SK-N-SH treated with all-trans-retinoic acid at 6 μM for 48 hours (cell line): ENCODE data around the gene TNFSF4.

Experiments used
- ATAC-seq: fragments of 200-7000 bp; cut with Tn5 transposase; 3 replicates; pipeline ENCODE4 v1.9.1; 2020; ENCODE audit warnings: mild to moderate bottlenecking, moderate library complexity
- ARNTL ChIP-seq: fragments of 450-650 bp; formaldehyde crosslinking; IDR thresholded peaks from 2 replicates; pipeline ENCODE4 v1.5.0; 2020; ENCODE audit warnings: low read depth, mild to moderate bottlenecking, moderate library complexity, borderline replicate concordance
- BACH2 ChIP-seq: fragments of 250-450 bp; sonication (Bioruptor Pico); IDR thresholded peaks from 2 replicates; pipeline ENCODE4 v1.9.0; 2021; ENCODE audit warnings: mild to moderate bottlenecking, borderline replicate concordance
- CREB5 ChIP-seq: fragments of 250-450 bp; sonication (Bioruptor Pico); IDR thresholded peaks from 2 replicates; pipeline ENCODE4 v1.5.1; 2020; ENCODE audit warnings: low read depth, mild to moderate bottlenecking, moderate library complexity
- CSRNP3 ChIP-seq: fragments of 250-450 bp; sonication (Bioruptor Pico); IDR thresholded peaks from 2 replicates; pipeline ENCODE4 v1.5.1; 2021; ENCODE audit warnings: mild to moderate bottlenecking, moderate library complexity
- ESRRG ChIP-seq: fragments of 250-450 bp; sonication (Bioruptor Pico); IDR thresholded peaks from 2 replicates; pipeline ENCODE4 v1.6.1; 2021; ENCODE audit warnings: mild to moderate bottlenecking
- GLIS3 ChIP-seq: fragments of 250-450 bp; sonication (Bioruptor Pico); IDR thresholded peaks from 2 replicates; pipeline ENCODE4 v1.5.0; 2020; ENCODE audit warnings: mild to moderate bottlenecking, moderate library complexity
- OSR1 ChIP-seq: fragments of 250-450 bp; sonication (Bioruptor Pico); IDR thresholded peaks from 2 replicates; pipeline ENCODE4 v1.8.0; 2022; ENCODE audit warnings: moderate library complexity, mild to moderate bottlenecking, inconsistent platforms
- PATZ1 ChIP-seq: fragments of 250-450 bp; sonication (Bioruptor Pico); IDR thresholded peaks from 2 replicates; pipeline ENCODE4 v1.8.0; 2020; ENCODE audit warnings: mild to moderate bottlenecking, moderate library complexity, borderline replicate concordance
- POU6F1 ChIP-seq: fragments of 250-450 bp; sonication (Bioruptor Pico); IDR thresholded peaks from 2 replicates; pipeline ENCODE4 v1.8.0; 2021; ENCODE audit warnings: low read depth, mild to moderate bottlenecking, moderate library complexity, borderline replicate concordance
- PPARA ChIP-seq: fragments of 250-450 bp; sonication (Bioruptor Pico); IDR thresholded peaks from 2 replicates; pipeline ENCODE4 v1.5.0; 2020; ENCODE audit warnings: mild to moderate bottlenecking, borderline replicate concordance
- RARB ChIP-seq: fragments of 250-450 bp; sonication (Bioruptor Pico); IDR thresholded peaks from 2 replicates; pipeline ENCODE4 v1.8.0; 2021; ENCODE audit warnings: mild to moderate bottlenecking, moderate library complexity
- SNAI2 ChIP-seq: fragments of 250-450 bp; sonication (Bioruptor Pico); IDR thresholded peaks from 2 replicates; pipeline ENCODE4 v1.5.0; 2020; ENCODE audit warnings: mild to moderate bottlenecking, moderate library complexity
- TCF4 ChIP-seq: fragments of 250-450 bp; sonication (Bioruptor Pico); IDR thresholded peaks from 2 replicates; pipeline ENCODE4 v1.8.0; 2021; ENCODE audit warnings: mild to moderate bottlenecking, moderate library complexity, borderline replicate concordance
- TOX ChIP-seq: fragments of 250-450 bp; sonication (Bioruptor Pico); IDR thresholded peaks from 2 replicates; pipeline ENCODE4 v1.8.0; 2021; ENCODE audit warnings: mild to moderate bottlenecking, moderate library complexity, borderline replicate concordance
- TSHZ2 ChIP-seq: fragments of 250-450 bp; sonication (Bioruptor Pico); IDR thresholded peaks from 2 replicates; pipeline ENCODE4 v1.5.0; 2020; ENCODE audit warnings: mild to moderate bottlenecking, moderate library complexity
- ZC3H10 ChIP-seq: fragments of 250-450 bp; sonication (Bioruptor Pico); IDR thresholded peaks from 2 replicates; pipeline ENCODE4 v1.5.1; 2021; ENCODE audit warnings: mild to moderate bottlenecking, moderate library complexity
- ZFP3 ChIP-seq: fragments of 250-450 bp; sonication (Bioruptor Pico); IDR thresholded peaks from 2 replicates; pipeline ENCODE4 v1.5.0; 2020; ENCODE audit warnings: mild to moderate bottlenecking, moderate library complexity
- ZFP30 ChIP-seq: fragments of 450-650 bp; formaldehyde crosslinking; IDR thresholded peaks from 2 replicates; pipeline ENCODE4 v1.5.0; 2022; ENCODE audit warnings: mild to moderate bottlenecking, moderate library complexity
- ZNF565 ChIP-seq: fragments of 450-650 bp; formaldehyde crosslinking; conservative IDR thresholded peaks from 2 replicates; pipeline ENCODE4 v1.5.0; 2020; ENCODE audit warnings: low read depth, mild to moderate bottlenecking, moderate library complexity
- ZNF8 ChIP-seq: fragments of 450-650 bp; formaldehyde crosslinking; IDR thresholded peaks from 2 replicates; pipeline ENCODE4 v1.5.0; 2020; ENCODE audit warnings: mild to moderate bottlenecking, moderate library complexity

The TNFSF4 gene

DNA sequence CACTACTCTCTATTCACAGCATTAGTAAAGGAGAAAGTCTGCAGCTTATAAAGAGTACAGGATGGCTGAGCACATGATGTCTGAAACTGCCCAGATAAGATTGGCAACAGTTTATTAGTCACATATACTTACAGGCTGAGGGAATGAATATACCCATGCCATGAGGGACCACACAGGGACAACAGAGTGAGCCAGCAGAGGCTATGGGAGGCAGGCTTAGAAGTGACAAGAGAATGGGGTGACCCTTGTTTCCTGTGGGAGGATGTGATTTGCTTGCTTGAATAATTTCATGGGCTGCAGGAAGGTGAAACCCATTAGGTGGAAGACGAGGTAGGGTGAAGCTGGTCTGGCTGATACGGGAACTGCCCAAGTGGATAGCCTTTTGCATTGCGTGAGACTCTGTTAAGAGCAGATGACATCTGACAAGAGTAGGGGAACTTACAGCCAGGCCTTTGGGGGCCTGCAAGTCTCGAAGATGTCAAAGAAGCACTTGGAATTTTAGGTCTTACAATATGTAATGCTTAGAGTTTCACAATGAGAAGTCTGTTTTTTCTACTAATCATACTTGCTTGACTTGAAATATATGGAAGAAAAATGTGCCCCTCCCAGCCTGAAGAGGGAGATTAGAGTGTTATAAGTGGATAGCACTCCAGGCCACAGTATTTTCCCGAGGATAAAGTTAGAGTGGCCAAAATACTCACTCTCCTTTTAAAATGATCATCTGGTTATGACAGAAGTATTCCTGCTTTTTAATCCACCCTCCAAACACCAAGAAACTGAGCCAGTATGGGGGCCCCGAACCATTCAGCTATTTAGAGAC, 34.6 kb upstream of the TNFSF4 start:
- ATAC-seq: no peak
- TF ChIP-seq TCF4 (no peak), TOX (CRISPR knock-in tag) (no peak), RARB (CRISPR knock-in tag) (no peak), CREB5 (CRISPR knock-in tag) (no peak), SNAI2 (CRISPR knock-in tag) (no peak), OSR1 (CRISPR knock-in tag) (no peak), CSRNP3 (no peak), ZNF565 (no peak), BACH2 (no peak), GLIS3 (CRISPR knock-in tag) (no peak), ESRRG (CRISPR knock-in tag) (no peak), POU6F1 (no peak), PPARA (no peak), ZC3H10 (CRISPR knock-in tag) (no peak), ZNF8 (no peak), ARNTL (CRISPR knock-in tag) (no peak), ZFP30 (no peak)

- TF ChIP-seq RARB (CRISPR knock-in tag) (no peak), PPARA (no peak), ZFP30 (no peak), SNAI2 (CRISPR knock-in tag) (no peak), ZFP3 (no peak), POU6F1 (no peak), PATZ1 (no peak), GLIS3 (CRISPR knock-in tag) (no peak), OSR1 (CRISPR knock-in tag) (no peak), TSHZ2 (CRISPR knock-in tag) (no peak), ESRRG (CRISPR knock-in tag) (no peak), TOX (CRISPR knock-in tag) (no peak), ZC3H10 (CRISPR knock-in tag) (no peak)
- TF ChIP-seq, all 23 proteins: peak for 0
- ATAC-seq: no peak
Observed at GRCh38 chr1:173240609-173241008, 33.5 kb upstream of the TNFSF4 start.
